GM18498 (cell line): Measurements from ENCODE around the gene MCEE.
"Not testable (repeated sequence)": the region's sequence is repeated elsewhere in the genome, so short reads cannot be mapped to it uniquely, and the experiment has no call there.

Experiments used
- ATAC-seq: cut with Tn5 transposase; IDR thresholded peaks from one replicate; pipeline ENCODE4 v1.9.1; 2021; ENCODE audit warnings: mild to moderate bottlenecking, moderate library complexity; ENCODE audit not compliant: unreplicated experiment

Gene MCEE

DNA sequence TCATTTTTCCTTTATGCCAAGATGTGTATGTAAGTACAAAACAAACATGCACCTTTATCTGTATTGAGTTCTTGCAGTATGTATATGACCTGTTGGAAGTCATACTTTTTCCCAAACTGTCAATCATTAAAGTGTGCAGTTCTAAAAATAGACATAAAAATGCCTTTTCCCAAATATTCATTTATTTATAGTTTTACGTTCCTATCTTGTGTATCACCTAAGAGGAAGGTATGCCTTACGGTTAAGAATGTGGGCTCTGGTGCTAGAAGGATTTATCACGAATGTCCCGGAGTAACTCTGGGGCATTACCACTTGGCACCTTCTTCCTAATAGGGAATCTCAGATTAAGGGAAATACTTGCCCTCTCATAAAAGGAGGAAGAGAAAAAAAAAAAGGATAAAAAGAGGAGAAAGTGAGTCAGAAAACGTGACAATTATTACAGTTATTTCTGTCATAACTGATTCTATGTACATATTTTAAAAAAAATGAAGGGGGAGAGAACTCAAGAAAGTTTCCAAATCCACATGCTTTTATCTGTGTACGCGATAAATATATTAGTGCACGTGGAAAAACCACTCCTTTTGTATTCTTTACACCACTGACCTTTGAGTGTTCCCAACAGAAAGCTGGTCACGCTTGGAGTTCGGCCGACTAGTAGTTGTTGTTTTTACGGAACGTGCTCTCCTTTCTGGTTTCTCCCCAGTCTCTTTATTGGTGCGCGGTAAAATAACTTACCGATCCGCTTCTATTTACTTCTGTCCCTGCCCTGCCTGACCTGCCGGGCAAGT lies 721 bp downstream of the MCEE start:
- ATAC-seq, result no peak

DNA sequence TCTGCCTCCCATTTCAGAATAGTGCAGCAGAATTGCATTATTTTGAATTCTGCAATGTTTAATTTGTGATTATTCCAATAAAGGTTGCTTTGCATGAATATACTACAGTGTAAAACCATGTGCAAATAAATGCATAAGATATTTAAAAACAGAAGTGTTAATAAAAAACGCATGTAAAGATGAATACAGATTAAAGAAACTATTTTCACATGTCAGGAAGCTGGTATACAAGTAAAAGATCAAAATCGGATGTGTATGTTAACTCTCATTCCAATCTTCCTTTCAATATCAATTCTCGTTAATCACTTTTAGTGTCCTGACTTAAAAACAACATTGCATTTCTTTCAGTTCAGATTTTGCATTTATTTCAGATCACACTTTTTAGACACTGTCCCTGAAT lies 3.1 kb downstream of the MCEE start:
- no peak for ATAC-seq

- no peak for ATAC-seq
Observed at GRCh38 chr2:71125506-71126294, 4.3 kb downstream of the MCEE start.

GRCh38 chr2:71122387-71123298 lies 7.4 kb downstream of the MCEE start:
- ATAC-seq, result no peak

- no peak for ATAC-seq
Observed at GRCh38 chr2:71121479-71121878, 8.6 kb downstream of the MCEE start.

DNA sequence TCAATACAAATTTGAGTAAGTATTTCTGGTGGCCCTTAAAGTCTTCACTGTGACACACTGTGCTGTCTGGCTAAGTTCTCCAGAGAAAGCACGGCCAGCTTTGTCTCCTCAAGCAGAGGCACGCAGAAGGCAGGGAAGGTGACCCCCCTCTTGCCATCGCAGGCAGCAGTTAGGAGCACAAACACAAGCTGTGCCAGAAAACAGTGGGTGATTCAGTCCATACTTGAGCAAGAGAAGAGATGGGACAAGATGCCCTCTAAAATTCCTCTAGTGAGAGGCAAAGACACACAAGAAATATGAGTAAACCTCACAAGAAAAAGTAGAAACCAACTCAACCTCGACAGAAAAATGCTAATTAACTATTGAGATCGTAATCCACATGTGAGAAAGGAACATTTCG lies 9.8 kb downstream of the MCEE start:
- no peak for ATAC-seq

- no peak for ATAC-seq
Observed at GRCh38 chr2:71117063-71117462, 13.0 kb downstream of the MCEE start.

- no peak for ATAC-seq
Observed at GRCh38 chr2:71113843-71114242, 16.2 kb downstream of the MCEE start.

GRCh38 chr2:71108091-71108490 lies 21.9 kb downstream of the MCEE start:
- no peak for ATAC-seq

DNA sequence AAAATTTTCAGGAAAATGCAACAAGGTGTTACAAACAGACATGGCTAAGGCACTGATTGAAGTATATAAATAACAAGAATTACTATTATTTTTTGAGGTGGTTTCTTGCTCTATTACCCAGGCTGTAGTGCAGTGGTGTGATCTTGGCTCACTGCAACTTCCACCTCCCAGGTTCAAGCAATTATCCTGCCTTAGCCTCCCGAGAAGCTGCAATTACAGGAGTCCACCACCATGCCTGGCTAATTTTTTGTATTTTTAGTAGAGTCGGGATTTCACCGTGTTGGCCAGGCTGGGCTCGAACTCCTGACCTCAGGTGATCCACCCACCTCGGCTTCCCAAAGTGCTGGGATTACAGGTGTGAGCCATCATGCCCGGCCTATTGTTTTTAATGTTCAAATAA lies 23.6 kb downstream of the MCEE start:
- not testable (repeated sequence) for ATAC-seq

GRCh38 chr2:71103809-71104208 lies 26.2 kb downstream of the MCEE start:
- ATAC-seq, result no peak

GRCh38 chr2:71102981-71103681 lies 26.9 kb downstream of the MCEE start:
- ATAC-seq, result no peak

DNA sequence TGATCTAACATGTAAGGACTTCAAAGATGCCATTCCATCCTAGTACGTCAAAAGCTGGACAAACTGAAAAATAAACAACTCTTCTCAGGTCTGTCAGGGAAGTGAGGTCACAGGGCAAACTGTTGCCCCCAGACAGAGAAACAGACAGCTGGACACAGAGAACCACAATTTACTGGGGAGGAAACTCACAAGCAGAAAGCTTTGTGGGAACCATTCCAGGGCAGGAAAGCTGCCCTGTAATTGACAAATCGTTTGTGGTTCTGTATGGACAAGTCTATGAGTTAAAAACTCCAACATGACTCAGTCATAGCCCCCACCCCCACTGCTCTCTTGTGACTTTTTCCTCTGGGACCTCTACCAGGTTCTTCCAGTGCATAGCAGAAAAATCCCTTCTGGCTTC lies 28.4 kb downstream of the MCEE start:
- no peak for ATAC-seq

DNA sequence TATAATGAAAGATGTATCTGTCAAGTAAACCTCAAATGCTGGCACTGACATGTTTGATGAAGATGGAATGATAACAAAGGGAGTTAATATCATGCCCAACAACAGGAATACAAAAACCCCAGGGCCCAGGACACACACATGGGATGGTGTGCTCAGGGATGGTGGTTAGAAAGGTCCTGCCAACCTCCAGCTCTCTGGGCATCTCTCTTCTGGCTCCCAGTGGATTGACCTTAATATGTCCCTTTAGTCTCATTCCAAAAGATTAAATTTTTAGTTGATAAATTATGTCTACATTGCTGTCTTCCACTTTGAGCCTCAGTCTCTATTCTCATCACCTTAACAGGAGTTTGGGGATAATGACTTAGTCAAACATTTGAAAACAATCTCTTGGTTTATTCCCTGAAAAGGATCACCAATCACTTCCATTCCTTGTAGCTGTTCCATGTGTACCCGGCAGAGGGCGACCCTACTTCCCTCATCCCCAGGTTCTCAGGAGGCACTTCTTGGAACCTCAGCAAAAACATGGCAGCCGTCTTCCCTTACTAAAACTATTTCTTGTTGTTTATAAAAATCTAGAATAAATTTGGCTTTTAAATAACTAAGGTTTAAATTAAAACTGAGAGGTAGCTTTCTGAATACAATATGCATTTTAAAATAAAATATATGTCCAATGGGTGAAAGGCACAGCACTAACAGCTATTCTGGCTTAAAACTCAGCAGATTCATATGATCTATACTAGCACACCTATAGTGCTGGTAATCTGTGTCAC lies 29.6 kb downstream of the MCEE start:
- ATAC-seq, result no peak

DNA sequence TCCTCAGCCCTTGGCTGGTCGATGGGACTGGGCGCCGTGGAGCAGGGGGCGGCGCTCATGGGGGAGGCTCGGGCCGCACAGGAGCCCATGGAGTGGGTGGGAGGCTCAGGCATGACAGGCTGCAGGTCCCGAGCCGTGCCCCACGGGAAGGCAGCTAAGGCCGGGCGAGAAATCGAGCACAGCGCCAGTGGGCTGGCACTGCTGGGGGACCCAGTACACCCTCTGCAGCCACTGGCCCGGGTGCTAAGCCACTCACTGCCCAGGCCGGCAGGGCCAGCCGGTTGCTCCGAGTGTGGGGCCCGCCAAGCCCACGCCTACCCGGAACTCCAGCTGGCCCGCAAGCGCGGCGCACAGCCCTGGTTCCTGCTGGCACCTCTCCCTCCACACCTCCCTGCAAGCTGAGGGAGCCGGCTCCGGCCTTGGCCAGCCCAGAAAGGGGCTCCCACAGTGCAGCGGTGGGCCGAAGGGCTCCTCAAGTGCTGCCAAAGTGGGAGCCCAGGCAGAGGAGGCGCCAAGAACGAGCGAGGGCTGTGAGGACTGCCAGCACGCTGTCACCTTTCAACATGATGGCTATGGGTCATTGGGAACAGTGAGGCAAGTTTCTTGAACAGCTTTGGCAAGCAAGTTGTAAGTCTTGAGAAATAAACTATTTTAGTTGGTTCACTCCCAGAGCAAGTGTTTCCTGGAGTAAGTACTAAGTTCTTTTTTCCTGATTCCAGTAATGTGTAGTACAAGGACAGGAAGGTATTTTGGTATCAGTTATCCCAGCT lies 37.4 kb downstream of the MCEE start:
- not testable (repeated sequence) for ATAC-seq

DNA sequence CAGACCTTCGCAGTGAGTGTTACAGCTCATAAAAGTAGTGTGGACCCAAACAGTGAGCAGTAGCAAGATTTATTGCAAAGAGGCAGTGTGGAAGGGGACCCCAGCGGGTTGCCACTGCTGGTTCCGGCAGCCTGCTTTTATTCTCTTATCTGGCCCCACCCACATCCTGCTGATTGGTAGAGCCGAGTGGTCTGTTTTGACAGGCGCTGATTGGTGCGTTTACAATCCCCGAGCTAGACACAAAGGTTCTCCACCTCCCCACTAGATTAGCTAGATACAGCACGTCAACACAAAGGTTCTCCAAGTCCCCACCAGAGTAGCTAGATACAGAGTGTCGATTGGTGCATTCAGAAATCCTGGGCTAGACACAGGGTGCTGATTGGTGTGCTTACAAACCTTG lies 38.2 kb downstream of the MCEE start:
- ATAC-seq, result not testable (repeated sequence)

GRCh38 chr2:71089475-71089874 lies 40.6 kb downstream of the MCEE start:
- not testable (repeated sequence) for ATAC-seq

GRCh38 chr2:71085325-71086003 lies 44.6 kb downstream of the MCEE start:
- ATAC-seq, result not testable (repeated sequence)
